Measurements from ENCODE around the gene CNOT11.
"Not testable (repeated sequence)": the region's sequence is repeated elsewhere in the genome, so short reads cannot be mapped to it uniquely, and the experiment has no call there.

The CNOT11 gene

GRCh38 chr2:101311696-101312017, 59.0 kb downstream of the CNOT11 start (continued):
- no peak for TF ChIP-seq PATZ1 (CRISPR knock-in tag; IDR thresholded peaks at IDR 0.05; ENCODE audit: borderline replicate concordance)
- no peak for TF ChIP-seq POU6F1 (CRISPR knock-in tag; IDR thresholded peaks at IDR 0.05; ENCODE audit: borderline replicate concordance, low read depth)
- TF ChIP-seq ZNF565 (CRISPR knock-in tag; conservative IDR thresholded peaks at IDR 0.05; ENCODE audit: low read depth) = no peak
- TF ChIP-seq ZFP3 (CRISPR knock-in tag; IDR thresholded peaks at IDR 0.05) = no peak
- no peak for TF ChIP-seq OSR1 (CRISPR knock-in tag; IDR thresholded peaks at IDR 0.05)
- no peak for TF ChIP-seq ZNF70 (CRISPR knock-in tag; IDR thresholded peaks at IDR 0.05)
- no peak for TF ChIP-seq TCF4 (CRISPR knock-in tag; IDR thresholded peaks at IDR 0.05; ENCODE audit: borderline replicate concordance)
- no peak for TF ChIP-seq PPARA (CRISPR knock-in tag; IDR thresholded peaks at IDR 0.05; ENCODE audit: borderline replicate concordance)
- no peak for TF ChIP-seq TOX (CRISPR knock-in tag; IDR thresholded peaks at IDR 0.05; ENCODE audit: borderline replicate concordance)
- no peak for TF ChIP-seq RARB (CRISPR knock-in tag; IDR thresholded peaks at IDR 0.05)
- TF ChIP-seq ESRRG (CRISPR knock-in tag; IDR thresholded peaks at IDR 0.05) = no peak
- TF ChIP-seq GLIS3 (CRISPR knock-in tag; IDR thresholded peaks at IDR 0.05) = no peak
- TF ChIP-seq CREB5 (CRISPR knock-in tag; IDR thresholded peaks at IDR 0.05; ENCODE audit: low read depth) = no peak
- no peak for TF ChIP-seq CSDC2 (CRISPR knock-in tag; IDR thresholded peaks at IDR 0.05)

GRCh38 chr2:101316568-101316967, 63.9 kb downstream of the CNOT11 start:
- ATAC-seq = not testable (repeated sequence)
